Endothelial cell of umbilical vein (primary cell): ENCODE data around the gene DHX30.

Experiments used
- CTCF ChIP-seq, 2 donors: IDR thresholded peaks; 1 replicate in 1 of 2; 2 replicates in 1 of 2; pipeline ENCODE4 v1.5.1; 2011; ENCODE audit warnings: low read length in 2 of 2, mild to moderate bottlenecking in 2 of 2, moderate library complexity in 2 of 2, control low read depth in 1 of 2, inconsistent platforms in 1 of 2, low read depth in 1 of 2; ENCODE audit not compliant: insufficient read depth in 1 of 2; ENCODE audit errors: extremely low read depth in 1 of 2
- EZH2 ChIP-seq: IDR thresholded peaks from 2 replicates; pipeline ENCODE4 v1.6.1; 2012; ENCODE audit warnings: borderline replicate concordance, low read depth, mild to moderate bottlenecking, moderate library complexity, low read length, inconsistent platforms; ENCODE audit not compliant: severe bottlenecking
- POLR2A ChIP-seq: IDR thresholded peaks from 2 replicates; pipeline ENCODE4 v1.6.1; 2012; ENCODE audit warnings: low read depth, mild to moderate bottlenecking, control low read depth, low read length

GRCh38 chr3:47872916-47873315 is 70.0 kb downstream of the DHX30 start:
- TF ChIP-seq CTCF (IDR thresholded peaks at IDR 0.05; ENCODE audit: extremely low read depth in 1 of 2, insufficient read depth in 1 of 2, low read depth in 1 of 2, low read length in 2 of 2), result no peak
- TF ChIP-seq POLR2A, result no peak
- TF ChIP-seq EZH2, result no peak
